ENCODE results near the gene RANBP3.

DNA sequence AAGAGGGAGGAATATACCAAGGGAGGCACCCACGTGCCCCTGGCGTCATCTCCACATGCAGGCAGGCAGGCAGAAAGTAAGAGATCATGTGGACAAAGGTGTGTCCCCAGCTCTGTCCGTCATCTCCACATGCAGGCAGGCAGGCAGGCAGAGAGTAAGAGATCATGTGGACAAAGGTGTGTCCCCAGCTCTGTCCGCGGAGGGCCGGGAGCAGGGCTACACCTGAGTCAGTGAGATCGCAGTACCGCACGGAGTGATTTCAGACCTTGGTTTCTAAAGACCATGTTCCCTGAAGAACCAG lies 41.7 kb downstream of the RANBP3 start:
- TF ChIP-seq POLR2A (IDR thresholded peaks at IDR 0.05) (no peak), POLR2AphosphoS5 (IDR thresholded peaks at IDR 0.05) (no peak), EP300 (IDR thresholded peaks at IDR 0.05) (no peak)
- TF ChIP-seq, protein P1, sequence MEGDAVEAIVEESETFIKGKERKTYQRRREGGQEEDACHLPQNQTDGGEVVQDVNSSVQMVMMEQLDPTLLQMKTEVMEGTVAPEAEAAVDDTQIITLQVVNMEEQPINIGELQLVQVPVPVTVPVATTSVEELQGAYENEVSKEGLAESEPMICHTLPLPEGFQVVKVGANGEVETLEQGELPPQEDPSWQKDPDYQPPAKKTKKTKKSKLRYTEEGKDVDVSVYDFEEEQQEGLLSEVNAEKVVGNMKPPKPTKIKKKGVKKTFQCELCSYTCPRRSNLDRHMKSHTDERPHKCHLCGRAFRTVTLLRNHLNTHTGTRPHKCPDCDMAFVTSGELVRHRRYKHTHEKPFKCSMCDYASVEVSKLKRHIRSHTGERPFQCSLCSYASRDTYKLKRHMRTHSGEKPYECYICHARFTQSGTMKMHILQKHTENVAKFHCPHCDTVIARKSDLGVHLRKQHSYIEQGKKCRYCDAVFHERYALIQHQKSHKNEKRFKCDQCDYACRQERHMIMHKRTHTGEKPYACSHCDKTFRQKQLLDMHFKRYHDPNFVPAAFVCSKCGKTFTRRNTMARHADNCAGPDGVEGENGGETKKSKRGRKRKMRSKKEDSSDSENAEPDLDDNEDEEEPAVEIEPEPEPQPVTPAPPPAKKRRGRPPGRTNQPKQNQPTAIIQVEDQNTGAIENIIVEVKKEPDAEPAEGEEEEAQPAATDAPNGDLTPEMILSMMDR (IDR thresholded peaks at IDR 0.05), result no peak
